ENCODE results near the gene TFDP1. TPM values are rescaled to one million over a fixed set of nuclear protein-coding genes. Genes with fewer than 3 reads are reported as not detected.

Gene TFDP1
- total RNA-seq, 4 donors from 2014 or later = 55.7 to 82.1 (median 59.5) TPM

- no peaks in the 10 kb centered on the region for H3K36me3 ChIP-seq
- 61 to 83% methylated on average over 2 to 17 of the region's 17 CpGs for WGBS, 2 donors
- H3K27me3 ChIP-seq = no peaks in the 10 kb centered on the region
- H3K9me3 ChIP-seq = no peaks in the 10 kb centered on the region
- H3K4me1 ChIP-seq = no peaks in the 10 kb centered on the region
- TF ChIP-seq CTCF (IDR thresholded peaks at IDR 0.05) (no peak), POLR2A (IDR thresholded peaks at IDR 0.05) (no peak)
- intact Hi-C loops (cut with DNase I) = no loop called here
- H3K27ac ChIP-seq = no peak overlapping the region
- DNase-seq = no peak
- no peak overlapping the region for H3K4me3 ChIP-seq
Measured at GRCh38 chr13:113566227-113566561, 18.4 kb upstream of the TFDP1 start.

GRCh38 chr13:113567681-113568080, 16.9 kb upstream of the TFDP1 start:
- no peak for DNase-seq
- intact Hi-C loops (cut with DNase I) = no loop called here

GRCh38 chr13:113573065-113573464, 11.5 kb upstream of the TFDP1 start:
- peaks cover 0 to 13% (median 0%) of the 10 kb centered on the region in 3 donors for H3K9me3 ChIP-seq
- WGBS, 2 donors = 66 to 73% methylated on average over 3 of the region's 3 CpGs
- H3K4me1 ChIP-seq = no peaks in the 10 kb centered on the region
- TF ChIP-seq POLR2A (IDR thresholded peaks at IDR 0.05) (no peak), CTCF (IDR thresholded peaks at IDR 0.05) (no peak)
- H3K4me3 ChIP-seq = no peak overlapping the region
- intact Hi-C loops (cut with DNase I) = no loop called here
- no peaks in the 10 kb centered on the region for H3K27me3 ChIP-seq
- no peak overlapping the region for H3K27ac ChIP-seq
- no peaks in the 10 kb centered on the region for H3K36me3 ChIP-seq
- no peak for DNase-seq

More at GRCh38 chr13:113567681-113568080, 16.9 kb upstream of the TFDP1 start:
- Histone ChIP-seq H3K36me3 (no peaks in the 10 kb centered on the region), H3K27me3 (no peaks in the 10 kb centered on the region), H3K27ac (no peak overlapping the region), H3K4me3 (no peak overlapping the region), H3K9me3 (no peaks in the 10 kb centered on the region), H3K4me1 (no peaks in the 10 kb centered on the region)
- 89 to 92% methylated on average over 4 of the region's 4 CpGs for WGBS, 2 donors
- TF ChIP-seq CTCF (IDR thresholded peaks at IDR 0.05) = no peak
- TF ChIP-seq POLR2A (IDR thresholded peaks at IDR 0.05) = no peak

- WGBS, 2 donors = 56 to 96% methylated on average over 3 of the region's 3 CpGs
- Histone ChIP-seq H3K4me3 (no peak overlapping the region), H3K27ac (no peak overlapping the region), H3K36me3 (no peaks in the 10 kb centered on the region), H3K9me3 (peaks cover 0 to 13% (median 0%) of the 10 kb centered on the region in 3 donors), H3K4me1 (no peaks in the 10 kb centered on the region), H3K27me3 (no peaks in the 10 kb centered on the region)
- TF ChIP-seq CTCF (IDR thresholded peaks at IDR 0.05) (no peak), POLR2A (IDR thresholded peaks at IDR 0.05) (no peak)
- intact Hi-C loops (cut with DNase I) = no loop called here
- no peak for DNase-seq
Measured at GRCh38 chr13:113576597-113576996, 8.0 kb upstream of the TFDP1 start.

GRCh38 chr13:113577881-113578435, 6.6 kb upstream of the TFDP1 start:
- 66 to 74% methylated on average over 2 of the region's 2 CpGs for WGBS, 2 donors
- no peak for DNase-seq

More at GRCh38 chr13:113577881-113578435, 6.6 kb upstream of the TFDP1 start:
- H3K36me3 ChIP-seq = no peaks in the 10 kb centered on the region
- H3K27ac ChIP-seq = no peak overlapping the region
- TF ChIP-seq POLR2A (IDR thresholded peaks at IDR 0.05) (no peak), CTCF (IDR thresholded peaks at IDR 0.05) (no peak)
- no peak overlapping the region for H3K4me3 ChIP-seq
- H3K4me1 ChIP-seq = no peaks in the 10 kb centered on the region
- H3K9me3 ChIP-seq = peaks cover 0 to 13% (median 0%) of the 10 kb centered on the region in 3 donors
- H3K27me3 ChIP-seq = no peaks in the 10 kb centered on the region
- intact Hi-C loops (cut with DNase I) = no loop called here
